HT-29 (cell line): Measurements from ENCODE around the gene IP6K3. TPM values are rescaled to one million over a fixed set of nuclear protein-coding genes. Genes with fewer than 3 reads are reported as not detected.

Experiments used
- DNase-seq: peaks from one replicate; pipeline ENCODE4 v3.0.0-alpha.2; 2015; ENCODE audit warnings: low spot score
- total RNA-seq: library from RNA; depleted of rRNA; stranded (reverse); fragments of >200 nt; shearing (Covaris generic); gene quantifications from 2 replicates; pipeline ENCODE4 v1.2.3, GENCODE V29; 2014

The IP6K3 gene
- total RNA-seq, 1 experiment from 2014 or later: not detected

DNA sequence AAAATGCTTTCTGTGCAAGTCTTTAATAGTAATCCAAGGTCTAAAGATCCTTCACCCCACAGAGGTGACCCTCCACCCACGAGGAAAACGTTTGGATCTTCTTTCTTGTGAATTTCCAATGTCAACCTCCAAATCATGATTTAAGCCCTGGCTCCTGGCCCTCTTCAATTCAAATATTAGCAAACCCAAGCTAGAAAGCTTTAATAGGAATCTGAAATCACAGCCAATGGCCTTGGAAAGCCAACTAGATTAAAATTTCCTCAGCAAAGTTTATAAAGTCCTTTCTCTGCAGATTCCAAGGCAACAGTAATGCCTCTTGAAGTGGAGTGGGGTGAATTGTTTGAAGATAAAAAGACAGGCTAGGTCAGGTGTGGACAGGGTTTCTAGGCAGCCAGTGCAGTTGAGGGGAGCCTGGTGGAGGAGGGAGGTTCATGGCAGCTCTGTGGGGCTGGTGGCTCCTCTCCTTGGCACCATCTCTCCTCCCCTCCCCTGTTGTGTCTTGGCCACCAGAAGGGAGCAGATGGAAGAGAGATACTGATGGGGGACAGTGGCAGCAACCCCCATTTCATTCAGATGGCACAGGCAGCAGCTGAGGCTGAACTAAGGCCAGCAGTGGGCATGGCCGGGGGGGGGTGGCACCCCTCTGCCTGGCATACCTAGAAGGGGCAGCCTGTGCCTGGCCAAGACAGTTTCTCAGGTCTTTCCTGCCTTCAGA, 23.2 kb downstream of the IP6K3 start:
- DNase-seq: no peak

DNA sequence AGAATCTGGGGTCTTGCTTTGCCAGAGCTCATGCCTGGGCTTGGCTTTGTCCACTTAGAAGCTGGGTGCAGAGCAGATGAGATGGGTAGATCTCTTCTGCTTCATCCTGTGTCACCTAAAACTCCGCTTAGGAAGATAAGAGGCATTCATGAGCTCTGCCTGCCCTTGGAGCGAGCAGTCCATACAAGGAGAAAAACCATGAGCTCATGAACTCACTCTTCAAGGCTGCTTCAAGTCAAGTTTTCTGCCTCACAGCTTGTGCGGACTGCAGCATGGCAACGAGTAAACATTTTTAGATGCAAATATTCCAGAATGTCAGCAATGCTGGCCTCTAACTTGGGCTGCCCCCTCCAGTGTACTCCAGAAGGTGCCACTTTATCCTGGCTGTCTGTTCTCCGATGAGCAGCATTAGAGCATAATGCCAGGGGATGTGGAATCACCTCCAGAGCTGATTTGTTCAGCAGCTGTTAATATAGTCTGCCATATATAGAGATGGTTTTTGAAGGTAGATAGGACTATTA, 24.5 kb downstream of the IP6K3 start:
- no peak for DNase-seq

DNA sequence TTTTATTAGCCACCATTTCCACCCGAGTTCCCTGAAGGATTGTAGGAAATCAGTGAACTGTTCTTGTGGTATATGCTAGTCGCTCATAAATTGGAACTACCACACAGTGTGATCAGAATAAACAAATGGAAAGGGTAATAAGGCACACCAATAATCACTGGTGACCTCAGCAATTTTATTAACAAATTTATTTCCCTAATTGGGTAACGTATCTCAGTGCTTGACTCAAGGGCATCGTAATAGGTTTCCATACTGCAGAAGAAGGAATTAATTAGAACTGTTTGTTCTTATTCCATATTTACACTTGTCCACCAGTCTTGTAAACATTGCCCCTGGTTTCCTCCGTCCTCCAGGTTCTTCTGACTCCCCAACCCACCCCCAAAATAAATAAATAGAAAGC, 25.2 kb downstream of the IP6K3 start:
- DNase-seq: no peak

DNA sequence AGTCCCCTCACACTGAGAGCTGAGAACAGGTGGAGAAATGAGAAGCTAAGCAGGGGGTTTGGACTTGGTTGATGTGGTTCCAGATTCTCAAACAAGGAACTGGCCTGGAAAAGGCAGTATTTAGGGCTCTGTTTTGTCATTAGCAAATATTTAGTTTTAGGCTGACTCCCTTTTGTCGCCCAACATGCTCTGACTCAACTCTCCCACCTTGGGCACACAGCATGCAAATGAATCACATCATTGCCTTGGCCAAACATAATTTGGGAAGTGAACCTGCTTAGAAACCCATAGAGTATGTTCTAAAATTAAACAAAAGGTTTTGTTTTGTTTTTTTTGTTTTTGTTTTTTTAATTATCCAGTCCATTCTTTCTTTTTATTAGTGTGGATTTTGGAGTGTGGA, 25.7 kb downstream of the IP6K3 start:
- no peak for DNase-seq

DNA sequence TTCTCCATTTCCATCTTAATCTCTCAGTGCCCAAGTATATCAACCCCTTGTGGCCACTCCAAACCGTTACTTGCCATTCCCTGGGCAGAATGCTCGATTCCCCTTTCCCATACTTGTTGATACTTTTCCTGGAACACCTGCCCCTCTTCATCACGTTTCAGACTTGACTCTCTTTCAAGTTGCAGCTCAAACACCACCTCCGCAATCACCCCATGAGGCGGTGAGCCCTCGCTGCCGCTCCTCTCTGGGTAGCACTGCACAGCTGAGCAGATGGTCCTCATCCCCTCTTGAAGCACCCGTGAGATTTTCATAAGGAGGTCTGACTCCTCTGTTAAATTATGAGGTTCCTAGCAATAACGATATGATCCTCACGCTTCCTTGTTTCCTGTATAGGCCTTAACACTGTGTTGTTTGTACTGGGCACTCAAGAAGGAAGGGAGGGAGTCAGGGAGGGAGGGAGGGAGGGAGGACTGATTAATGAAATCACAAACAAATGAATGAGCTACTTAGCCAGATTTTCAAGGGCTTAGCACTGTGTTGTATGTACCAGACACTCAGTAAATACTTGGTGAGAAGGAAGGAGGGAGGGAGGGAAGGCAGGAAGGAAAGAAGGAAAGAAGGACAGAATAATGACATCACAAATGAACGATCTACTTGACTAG, 27.2 kb downstream of the IP6K3 start:
- DNase-seq: no peak

DNA sequence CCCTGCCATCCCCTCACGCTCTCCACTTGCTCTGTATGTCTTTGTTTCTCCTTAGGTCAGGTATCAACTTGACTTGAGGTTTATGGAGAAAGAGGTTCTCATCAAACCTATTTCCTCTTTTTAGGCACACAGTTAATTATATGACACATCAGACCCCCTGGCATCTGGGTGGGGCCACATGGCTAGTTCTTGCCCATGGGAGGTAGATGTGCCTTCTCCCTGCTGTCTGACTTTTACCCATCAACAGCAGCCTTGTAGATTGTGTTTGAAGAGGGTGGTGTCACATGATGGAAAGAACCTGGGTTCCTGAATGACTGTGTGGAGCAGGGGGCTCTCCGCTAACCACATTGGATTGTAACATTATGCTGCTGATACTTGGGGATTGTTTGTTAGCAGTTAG, 28.0 kb downstream of the IP6K3 start:
- DNase-seq: no peak

DNA sequence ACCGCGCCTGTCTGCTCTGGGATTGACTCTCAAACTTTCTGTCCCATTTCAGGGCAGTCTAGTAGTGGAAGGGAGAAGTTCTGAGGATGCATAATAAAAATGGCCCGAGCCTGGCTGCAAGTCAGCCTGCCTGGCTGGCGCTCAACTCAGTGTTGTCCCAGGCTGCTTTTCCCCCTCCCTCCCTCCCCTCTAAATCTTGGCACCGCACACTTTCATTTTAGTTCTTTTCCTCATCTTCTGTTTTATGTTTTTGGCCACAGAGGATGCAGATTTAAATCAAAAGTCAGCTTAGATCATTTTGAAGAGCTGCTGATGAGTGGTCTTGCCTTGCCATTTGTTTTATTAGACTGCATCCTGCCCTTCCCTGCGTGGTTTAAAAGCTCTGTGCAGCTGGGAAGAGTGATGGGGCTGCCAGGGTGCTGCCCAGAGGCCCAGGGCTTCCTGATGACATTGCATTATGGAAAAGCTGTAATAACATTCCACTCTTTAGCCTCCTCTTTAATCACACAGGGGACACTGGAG, 28.7 kb downstream of the IP6K3 start:
- DNase-seq: no peak

DNA sequence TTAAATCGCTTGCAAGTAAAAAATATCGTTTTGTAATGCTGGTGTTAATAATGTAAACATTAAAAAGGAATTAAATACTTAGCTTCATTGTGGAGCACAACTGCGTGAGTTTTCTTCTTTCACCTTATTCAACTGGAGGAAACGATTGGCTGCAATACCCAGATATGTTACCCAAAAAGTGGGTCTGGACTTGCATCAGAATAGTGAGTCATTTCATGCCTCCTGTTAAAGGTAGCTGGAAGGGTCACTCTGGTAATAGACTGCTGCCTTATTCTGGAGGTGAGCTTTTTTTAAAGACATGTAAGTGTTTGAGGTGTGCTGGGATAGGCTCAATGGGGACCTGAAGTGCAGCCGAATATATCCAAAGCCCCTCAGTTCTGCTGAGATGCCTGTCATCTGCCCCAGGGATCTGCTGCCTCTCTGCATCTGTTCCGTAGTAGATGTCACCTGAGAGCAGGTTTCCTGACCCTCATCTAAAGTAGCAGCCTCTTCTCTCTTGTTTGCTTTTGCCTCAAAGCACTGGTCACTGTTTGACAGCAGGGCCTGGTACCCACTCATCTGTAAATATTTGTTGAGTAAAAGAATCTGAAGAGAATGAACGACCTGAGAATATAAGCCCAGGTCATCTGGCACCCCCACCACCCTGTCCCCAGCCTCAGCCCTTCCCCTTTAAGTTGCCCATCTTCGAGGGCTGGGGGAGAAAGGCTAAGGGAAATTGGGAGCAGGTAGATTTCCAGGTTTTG, 29.6 kb downstream of the IP6K3 start:
- DNase-seq: no peak

DNA sequence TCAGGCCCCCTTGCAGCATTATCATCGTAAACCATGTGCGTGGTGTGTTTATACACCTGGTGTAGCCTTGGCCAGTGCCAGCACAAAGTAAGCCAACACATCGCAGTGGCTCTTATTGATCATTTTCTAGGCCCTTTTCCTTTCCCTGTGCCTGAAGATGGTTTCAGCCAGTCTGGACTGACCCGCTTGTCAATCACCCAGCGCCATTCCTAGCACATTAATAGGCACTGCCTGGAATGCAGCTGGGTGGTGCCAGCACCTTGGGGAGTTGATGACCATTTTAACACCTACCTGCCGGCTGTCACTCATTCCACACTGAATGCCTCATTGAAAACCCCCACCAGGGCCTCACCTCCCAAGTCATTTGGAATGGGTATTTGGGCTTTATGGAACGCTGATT, 30.3 kb downstream of the IP6K3 start:
- no peak for DNase-seq

DNA sequence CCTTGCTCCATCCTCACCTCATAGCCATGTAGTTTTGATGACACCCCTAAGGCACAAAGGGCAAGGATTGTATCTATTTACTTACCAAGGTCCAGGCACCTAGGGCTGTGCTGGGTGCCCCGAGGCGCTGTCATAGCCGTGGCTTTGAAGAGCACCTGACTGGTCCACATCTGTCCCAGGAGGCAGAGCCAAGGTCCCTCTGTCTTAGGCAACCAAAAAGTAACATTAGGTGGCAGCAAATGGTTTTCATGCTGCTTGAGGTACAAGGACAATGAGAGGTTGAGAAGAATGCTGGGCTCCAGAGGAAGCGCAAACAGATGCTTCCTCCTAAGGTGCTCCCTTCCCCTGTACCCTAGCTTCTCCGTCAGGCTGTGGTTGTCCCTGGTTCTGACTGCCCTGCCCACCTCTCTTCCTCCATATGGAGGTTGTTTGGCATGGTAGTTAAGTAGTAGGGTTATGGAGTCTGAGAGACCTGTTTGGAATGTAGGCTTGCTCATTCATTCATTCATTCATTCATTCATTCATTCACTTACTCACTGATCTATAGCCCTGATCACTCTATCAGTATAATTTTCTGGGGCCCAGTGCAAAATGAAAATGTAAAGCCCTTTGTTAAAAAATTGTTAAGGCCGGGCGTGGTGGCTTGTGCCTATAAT, 32.2 kb downstream of the IP6K3 start:
- no peak for DNase-seq

DNA sequence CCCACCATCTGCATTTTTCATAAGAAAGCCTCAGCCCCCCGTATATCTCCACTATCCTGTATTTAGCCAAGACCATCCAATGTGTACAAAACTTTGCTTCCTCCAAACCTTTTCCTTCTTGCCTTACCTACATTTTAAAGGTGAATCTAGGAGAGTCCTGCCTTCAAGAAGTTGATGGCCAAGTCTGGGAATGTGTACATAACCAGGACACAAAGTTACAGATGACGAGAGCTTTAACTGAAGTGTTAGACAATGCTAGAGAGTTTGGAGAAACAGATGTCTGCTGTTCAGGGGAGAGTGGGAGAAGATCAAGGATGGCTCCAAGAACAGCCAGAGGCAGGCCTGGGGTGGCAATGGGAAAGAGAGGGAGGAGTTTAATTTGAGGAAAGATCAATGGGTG, 32.9 kb downstream of the IP6K3 start:
- no peak for DNase-seq

DNA sequence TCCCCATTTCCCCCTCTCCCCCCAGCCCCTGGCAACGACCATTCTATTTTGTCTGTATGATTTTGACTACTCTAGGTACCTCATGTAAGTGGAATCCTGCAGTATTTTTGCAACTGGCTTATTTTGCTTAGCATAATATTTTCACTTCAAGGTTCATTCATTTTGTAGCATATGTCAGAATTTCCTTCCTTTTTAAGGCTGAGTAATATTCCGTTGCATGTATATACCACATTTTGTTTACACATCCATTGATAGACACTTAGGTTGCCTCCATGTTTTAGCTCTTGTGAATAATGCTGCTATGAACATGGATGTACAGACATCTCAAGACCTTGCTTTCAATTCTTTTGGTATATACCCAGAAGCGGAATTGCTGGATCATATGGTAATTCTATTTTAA, 33.8 kb downstream of the IP6K3 start:
- no peak for DNase-seq

DNA sequence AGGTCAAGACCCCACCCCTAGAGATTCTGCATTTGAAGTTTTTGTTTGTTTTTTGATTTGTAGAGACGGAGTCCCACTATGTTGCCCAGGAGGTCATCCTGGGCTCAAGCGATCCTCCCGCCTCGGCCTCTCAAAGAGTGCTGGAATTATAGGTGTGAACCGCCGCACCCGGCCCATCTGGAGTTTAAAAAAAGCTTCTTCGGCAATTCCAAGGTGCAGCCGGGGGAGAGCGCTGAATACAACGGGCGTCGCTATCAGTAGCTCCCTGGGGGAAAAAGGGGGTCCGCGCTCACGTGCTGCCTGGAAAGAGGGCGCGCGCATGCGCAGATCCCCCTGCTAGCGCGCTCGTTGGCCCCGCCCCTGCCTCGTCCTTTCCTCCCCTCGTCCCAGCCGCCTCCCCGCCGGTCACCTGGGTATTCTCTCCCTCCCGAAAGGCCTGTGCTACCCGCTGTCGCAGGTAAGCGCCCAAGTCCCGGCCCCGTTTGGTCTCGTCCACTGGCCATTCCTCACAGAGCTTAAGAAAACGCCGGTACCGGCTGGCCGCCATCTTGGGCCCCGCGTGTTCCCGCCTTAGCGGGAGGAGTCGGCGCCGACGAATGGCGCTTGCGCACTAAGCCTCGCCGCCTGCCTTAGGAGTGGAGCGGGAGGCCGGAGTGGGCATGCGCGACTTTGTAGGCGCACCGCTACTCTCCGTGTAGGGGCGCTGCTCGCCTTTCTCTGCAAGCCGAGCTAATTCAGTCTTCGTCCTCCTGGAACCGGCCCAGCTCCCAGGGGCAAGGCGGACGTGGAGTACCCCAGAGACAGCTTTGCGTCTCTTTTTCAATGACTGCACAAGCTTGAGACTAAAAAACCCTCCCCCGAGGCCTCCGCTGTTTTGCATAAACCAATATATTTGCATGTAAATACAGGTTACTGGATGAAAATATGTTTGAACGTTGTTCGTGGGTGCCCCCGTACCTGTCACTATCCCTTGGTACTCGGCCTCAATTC, 35.3 kb downstream of the IP6K3 start, which contains the start of gene UQCC2:
UQCC2 (minus strand) TSS at position 561 of the 990 bp plus-strand sequence; CDS start at position 547, 14 bp downstream.
- peak; percentile 99 for DNase-seq

DNA sequence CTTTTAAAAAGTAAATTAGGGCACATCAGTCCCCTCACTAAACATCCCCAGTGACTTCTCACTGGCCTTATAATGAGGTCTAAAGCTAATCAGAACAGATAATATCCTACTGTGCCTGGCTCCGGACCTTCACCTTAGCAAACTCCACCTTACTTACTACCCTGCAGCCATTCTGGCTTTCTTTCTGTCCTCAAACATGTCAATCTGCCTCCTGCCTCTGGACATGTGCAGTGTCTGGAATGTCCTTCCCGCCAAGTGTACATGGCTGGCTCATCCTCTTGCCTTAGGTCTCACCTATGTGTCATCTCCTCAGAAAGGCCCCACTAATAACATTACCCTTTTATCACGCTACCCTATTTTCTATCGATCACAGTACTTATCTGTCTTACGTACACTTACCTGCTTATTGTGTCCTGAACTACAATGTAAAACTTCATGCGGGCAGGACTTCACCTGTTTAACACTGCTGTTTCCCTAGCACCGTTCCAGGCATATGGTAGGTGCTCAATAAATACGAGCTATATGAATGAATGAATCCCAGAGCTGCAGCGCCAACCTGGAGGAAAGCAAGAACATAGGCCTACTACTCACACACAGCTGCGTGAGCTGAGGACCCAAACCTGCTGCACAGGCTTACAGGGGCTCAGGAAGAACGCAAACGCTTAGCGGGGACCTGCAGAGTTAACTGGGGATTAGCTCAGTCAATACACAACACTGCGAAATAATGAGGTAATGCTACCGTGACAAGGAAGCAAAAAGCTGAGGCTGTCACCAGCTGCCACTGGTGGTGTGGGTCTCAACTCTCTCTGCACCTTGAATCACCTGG, 36.2 kb downstream of the IP6K3 start:
- no peak for DNase-seq

DNA sequence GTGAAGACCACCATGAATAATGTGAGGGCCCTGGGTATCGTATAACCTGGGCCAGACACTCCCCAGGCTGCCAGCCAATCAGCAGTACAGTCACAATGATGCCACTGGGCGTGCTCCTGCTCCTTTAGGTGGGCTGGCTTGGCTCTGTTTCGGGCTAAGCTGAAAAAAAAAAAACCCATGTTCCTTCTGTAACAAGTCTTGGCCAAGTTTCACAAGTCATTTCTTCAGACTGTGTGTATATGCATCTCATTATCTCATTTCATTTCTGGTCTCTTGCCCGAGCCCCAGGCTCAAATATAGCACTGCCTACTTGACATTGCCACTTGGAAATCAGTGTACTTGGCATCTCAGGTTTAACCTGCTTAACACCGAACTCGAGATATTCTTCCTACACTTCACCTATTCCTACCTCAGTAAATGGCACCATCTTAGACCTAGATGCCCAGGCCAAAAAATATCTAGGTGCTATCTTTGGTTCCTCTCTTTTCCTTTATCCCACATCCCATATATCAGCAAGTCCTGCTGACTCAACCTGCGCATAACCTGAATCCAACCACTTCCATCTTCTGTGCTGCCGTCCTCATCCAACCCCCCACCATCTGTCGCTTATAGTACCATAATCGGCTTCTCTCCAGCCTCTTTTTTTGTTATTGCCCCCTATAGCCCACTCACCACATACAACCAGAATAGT, 37.0 kb downstream of the IP6K3 start:
- DNase-seq: no peak

DNA sequence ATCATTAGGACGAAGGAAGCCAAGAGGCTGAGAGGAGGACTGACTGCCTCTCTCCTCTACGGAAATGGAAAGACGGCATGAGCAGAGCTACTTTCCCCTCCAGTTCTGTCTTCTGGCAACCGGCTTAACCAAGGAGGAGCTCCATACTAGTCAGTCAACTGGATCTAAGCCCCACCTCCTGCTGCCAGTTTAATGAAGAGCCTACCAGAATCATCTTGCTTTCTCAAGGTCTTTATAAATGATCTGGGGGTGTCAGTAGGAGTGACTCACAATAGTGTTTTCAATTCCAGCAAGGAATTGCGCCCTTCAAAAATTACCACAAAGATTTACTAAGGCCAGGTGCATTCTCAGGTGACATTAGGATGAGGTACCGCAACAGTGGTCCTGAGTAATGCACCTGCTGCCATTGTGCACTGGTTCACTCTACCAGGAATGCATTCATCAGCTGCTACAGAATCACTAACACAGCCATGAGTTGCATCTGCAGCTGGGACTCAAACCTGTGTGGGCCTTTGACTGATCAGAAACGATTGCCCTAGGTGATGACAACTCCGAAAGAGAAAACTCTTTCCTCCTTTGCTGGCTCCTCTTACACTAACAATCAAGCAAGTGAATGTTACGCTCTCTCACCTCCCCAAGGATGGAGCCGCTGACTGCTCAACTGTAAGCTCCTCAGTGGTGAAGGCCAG, 38.0 kb downstream of the IP6K3 start:
- no peak for DNase-seq

DNA sequence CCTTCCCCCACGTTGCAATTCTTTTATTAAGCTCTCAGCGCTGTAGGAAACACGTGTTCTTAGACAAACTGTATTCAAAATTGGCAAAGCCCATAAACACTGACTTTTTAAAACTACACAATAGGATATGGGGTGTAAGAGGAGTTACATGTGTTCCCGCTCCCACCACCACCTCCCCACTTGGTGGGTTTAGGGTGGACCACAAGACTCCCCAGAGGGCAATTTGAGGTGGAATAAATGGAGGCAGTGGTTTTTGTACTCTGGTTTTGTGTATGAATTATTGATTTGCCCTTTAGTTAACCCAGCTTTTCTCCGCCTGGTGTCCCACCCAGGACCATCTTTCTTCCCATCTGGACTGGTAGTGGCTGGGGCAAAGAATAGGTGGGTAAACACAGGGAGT, 38.9 kb downstream of the IP6K3 start:
- no peak for DNase-seq
